HG03442 (cell line): ENCODE results near the gene GMFB.

Experiments
- ATAC-seq: cut with Tn5 transposase; IDR thresholded peaks from one replicate; pipeline ENCODE4 v1.9.1; 2021; ENCODE audit warnings: mild to moderate bottlenecking, moderate library complexity; ENCODE audit not compliant: unreplicated experiment

Gene GMFB

DNA sequence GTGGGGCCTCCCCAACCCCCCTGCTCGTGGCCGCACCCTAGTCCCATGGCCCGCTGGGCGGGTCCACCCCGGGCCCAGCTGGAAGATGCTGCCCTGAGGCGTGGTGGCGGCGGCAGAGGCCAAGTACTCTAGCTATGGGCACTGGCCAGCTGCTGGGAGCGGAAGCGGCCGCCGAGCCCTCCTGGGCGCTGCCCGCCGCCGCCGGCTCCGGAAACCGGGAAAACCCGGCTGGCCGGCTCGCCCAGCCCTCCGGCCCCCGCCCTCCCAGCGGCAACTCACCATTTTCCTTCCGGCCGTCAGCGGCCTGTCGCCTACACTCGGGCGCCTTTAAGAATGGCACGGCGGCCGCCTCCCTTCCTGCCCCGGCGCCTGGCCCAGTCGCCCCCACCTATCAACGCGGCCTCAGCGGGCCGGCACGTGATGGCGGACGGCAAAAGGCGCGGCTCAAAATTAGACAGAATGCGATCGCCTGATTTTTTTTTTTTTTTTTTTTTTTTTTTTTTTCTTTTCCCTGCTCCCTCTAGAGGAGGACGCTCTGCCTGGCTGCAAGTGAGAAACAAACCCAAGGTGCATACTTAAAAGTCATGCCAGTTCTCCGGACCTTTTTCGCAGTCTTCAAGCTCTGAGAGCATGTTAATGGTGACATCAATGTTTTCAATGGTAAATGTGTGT, at the start of gene GMFB:
Gene GMFB (minus strand): TSS at position 335 of the 672 bp plus-strand sequence. CDS start 53 bp downstream, at position 282.
- ATAC-seq: peak; percentile 89

DNA sequence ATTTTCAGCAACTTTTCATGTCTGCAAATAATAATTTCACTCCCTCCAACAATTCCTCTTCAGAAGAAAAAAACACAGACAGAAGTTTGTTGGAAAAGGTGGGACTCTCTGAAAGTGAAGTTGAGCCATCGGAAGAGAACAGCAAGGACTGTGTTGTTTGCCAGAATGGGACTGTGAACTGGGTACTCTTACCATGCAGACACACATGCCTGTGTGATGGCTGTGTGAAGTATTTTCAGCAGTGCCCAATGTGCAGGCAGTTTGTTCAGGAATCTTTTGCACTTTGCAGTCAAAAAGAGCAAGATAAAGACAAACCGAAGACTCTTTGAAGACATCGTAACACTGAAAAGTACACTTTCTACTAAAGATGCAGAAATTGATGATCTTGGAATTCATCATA, 49.3 kb upstream of the GMFB start:
- ATAC-seq: no peak

DNA sequence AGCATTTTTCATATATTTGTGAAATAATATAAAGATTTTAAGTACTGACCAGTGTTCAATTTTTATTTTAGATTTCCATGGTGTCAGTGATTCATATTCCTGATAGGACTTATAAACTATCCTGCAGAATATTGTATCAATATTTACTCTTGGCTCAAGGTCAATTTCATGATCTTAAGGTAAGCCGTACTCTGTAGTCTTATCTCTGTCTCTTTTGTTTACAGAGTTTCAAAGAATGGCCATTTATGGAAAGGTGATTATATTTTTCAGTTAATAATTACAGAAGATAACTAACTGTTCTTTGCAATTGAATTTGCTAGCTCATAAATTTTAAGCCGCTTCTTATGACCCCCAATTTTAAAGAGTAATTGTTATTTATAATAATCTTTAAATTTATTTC, 48.9 kb upstream of the GMFB start:
- no peak for ATAC-seq

- no peak for ATAC-seq
These were observed 46.9 kb upstream of the GMFB start for GRCh38 chr14:54535646-54536045.

GRCh38 chr14:54535126-54535525, 46.3 kb upstream of the GMFB start:
- ATAC-seq: no peak

DNA sequence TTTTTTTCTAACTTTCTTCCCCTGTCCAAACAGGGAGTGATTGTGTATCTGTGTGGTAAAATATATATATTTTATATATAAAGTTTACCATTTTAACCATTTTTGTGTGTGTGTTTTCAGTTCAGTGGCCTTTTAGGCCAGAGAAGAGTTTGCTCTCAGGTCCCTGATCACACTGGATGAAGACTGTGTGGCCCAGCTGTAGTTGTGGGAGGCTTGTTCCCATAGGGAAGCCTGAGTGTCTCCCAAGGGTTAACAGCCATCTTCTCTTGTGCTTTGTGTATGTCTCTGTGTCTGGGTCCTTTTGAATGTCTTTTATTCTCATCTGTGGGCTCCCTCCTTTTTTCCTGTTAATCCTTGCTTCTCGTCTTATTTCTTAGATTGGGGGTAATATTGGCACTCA, 44.3 kb upstream of the GMFB start:
- ATAC-seq: peak; percentile 14

DNA sequence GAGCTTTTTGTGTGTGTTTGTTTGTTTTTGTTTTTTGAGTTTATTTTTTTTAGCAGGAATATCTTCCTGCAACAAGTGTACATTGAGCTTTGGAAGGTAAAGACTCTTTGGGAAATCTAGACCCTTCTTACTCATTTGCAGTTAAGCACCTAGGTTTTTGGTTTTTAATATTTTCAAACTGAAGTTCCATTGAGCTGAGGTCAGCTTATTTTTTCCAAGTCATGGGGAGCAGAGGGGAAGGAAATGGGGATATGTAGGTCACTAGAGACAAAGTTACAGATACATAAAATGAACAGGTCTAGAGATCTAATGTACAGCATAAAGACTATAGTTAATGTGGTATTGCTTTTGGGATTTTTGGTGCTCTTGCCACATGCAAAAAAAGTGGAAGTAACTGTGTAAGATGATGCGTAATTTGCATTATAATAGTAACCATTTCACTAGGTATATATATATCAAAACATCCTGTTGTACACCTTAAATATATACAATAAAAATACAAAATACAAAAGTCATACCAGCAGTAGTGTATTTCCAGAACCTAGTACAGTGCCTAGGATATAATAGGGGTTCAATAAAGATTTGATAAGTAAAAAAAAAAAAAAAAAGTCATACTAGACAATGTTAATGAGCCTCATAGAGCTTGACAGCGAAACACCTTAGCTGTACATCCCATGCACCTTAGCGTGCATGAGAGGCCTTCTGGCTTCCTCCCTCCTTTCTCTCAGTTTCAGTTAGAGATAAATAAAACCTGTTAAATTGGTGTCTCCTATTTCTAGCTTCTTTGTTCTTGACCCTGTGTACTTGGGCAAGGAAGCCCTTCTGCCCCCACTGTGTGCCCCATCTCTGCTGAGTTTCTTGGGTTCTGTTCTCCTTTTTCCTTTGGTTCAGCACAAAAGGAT, 43.6 kb upstream of the GMFB start:
- ATAC-seq: peak; percentile 97

DNA sequence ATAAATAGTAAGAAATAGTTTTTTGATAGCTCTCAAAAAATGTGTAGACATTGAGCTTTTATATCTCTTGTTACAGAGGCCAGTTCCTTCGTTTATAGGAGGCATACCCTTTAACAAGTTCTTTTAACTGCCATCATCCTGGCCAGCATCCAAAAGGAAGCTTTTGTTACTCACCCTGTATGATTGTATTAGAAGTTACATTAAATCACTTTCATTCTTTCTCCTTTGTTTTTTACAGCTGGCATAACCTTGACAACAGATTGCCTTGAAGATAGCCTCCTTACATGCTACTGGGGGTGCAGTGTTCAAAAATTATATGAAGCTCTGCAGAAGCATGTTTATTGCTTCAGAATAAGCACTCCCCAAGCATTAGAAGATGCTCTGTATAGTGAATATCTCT, 41.0 kb upstream of the GMFB start:
- no peak for ATAC-seq

DNA sequence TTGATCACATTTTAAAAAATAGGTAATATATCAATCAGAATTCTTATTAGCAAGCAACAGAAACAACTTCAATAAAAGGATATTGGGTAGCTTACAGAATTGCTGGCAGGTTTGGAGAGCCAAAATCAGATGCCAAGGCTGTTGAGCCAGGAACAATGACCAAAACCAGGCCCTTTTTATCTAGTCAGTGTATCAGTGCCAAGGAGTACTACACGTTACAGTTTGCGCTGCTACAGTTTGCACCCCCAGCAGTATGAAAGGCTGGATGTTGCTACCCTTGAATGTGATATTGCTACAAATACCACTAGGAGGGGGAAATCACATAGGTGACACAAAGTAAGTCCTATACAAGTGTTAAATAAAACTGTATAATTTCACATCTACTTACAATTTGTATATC, 40.2 kb upstream of the GMFB start:
- no peak for ATAC-seq

DNA sequence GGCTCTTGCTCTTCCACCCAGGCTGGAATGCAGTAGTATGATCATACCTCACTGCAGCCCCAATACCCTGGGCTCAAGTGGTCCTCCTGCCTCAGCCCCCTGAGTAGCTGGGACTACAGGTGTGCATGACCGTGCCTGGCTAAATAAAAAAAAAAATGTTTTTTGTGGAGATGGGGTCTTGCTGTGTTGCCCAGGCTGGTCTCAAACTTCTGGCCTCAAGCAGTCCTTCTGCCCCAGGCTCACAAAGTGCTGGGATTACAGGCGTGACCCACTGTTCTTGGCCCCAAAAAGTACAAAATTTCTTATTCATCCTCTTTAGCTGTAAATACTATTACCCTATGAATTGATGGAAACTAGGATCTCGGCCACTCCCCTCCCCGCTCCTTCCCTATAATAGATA, 35.6 kb upstream of the GMFB start:
- no peak for ATAC-seq

DNA sequence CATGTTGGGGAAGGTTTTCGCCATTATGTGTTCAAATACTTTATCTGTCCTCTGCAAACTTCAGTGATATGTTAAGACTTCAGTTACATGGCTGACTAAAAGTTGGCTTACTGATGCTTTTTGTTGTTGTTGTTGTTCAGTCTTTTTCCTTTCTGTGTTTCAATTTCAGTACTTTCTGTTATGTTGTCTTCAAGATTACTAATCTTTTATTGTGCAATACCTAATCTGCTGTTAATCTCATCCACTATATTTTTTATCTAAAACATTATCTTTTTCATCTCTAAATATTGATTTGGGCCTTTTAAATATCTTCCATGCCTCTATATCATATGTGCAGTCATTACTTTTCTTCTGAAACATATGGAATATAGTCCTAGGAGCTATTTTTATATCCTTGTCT, 27.9 kb upstream of the GMFB start:
- no peak for ATAC-seq

DNA sequence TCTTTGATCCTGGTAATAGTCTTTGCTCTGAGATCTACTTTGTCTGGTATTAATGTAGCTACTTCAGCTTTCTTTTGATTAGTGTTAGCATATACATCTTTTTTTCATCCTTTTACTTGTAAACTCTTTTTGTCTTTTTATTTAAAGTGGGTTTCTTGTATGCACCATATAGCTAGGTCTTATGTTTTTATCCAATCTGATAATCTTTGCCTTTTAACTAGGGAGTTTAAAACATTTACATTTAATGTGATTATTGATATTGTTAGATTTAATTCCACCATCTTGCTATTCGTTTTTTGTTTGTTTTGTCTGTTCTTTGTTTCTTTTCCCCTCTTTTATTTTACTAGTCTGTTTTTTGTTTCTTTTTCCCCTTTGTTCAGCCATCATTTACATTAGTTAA, 26.9 kb upstream of the GMFB start:
- ATAC-seq: no peak

DNA sequence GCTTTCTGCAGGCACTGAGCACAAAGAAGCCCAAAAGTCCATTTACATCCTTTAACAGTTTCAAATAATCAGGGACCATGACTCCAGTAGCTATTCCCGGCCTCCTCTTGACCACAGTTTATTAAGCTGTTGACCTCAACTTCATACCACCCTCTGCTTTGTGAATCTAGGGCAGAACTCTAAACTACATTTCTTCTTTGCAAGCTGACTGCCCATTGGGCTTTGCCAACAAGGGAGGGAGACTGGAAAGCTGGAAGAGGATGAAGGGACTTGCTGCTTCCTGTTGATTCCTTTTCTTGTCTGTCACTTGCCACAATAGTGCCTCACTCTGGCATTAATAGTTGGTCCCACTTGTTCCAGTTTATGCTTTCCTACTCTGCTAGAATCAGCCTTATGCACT, 23.6 kb upstream of the GMFB start:
- ATAC-seq: no peak

GRCh38 chr14:54509546-54510501, 21.0 kb upstream of the GMFB start, which contains the start of gene CGRRF1:
TSS of gene CGRRF1 (plus strand) at chr14:54509906. CDS start at chr14:54509960, 54 bp downstream.
- peak; percentile 90 for ATAC-seq

- ATAC-seq: no peak
These were observed 14.7 kb upstream of the GMFB start for GRCh38 chr14:54503486-54503885.

GRCh38 chr14:54502602-54503001, 13.8 kb upstream of the GMFB start:
- ATAC-seq: no peak

DNA sequence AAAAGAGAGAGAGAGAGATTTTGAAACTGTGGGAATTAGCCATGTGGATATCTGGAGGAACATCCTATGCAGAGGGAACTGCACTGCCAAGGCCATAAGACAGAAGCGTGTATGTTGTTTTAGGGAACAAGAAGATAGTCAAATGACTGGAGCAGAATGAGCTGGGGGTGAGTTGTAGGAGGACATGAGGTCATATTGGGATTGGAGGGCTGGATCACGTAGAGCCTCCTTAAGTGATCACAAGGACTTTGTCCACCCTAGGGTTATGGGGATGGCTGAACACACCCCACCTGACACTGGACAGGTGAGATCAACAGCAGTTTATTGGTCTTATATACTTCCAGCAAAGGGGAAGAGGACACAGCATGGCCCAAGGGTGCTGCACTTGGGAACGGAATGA, 12.7 kb upstream of the GMFB start:
- no peak for ATAC-seq

DNA sequence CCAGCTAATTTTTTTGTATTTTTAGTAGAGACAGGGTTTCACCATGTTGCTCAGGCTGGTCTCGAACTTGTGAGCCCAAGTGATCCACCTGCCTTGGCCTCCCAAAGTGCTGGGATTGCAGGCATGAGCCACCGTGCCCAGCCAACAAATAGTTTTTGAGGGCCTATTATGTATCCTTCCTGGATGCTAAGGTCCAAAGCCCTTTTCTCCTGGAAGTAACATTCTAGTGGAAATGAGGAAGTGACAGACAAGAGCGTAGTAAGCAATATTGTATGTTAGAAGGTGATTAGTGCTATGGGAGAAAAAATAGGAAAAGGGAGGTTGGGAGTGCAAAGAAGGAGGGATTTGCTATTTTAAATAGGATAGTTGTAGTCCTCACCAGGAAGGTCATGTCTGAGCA, 12.0 kb upstream of the GMFB start:
- no peak for ATAC-seq

DNA sequence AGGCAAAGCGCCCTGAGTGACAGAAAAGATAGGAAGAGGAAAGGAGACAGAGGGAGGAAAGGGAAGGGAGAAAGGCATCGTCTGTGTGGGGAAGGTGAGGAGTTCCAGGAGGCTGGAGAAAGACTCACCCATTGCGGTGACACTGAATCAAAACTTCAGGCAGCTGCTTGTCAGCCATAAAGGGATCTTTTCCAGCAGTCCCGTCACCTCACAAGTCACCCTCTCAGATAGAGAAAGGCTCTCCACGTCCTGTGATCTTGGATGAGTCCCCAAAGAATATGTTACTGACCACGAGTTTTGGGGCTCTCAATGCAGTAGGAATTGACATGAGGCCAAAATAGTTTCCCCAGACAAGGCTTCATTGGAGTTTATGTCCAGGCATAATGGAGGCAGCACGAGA, 9.8 kb upstream of the GMFB start:
- no peak for ATAC-seq

DNA sequence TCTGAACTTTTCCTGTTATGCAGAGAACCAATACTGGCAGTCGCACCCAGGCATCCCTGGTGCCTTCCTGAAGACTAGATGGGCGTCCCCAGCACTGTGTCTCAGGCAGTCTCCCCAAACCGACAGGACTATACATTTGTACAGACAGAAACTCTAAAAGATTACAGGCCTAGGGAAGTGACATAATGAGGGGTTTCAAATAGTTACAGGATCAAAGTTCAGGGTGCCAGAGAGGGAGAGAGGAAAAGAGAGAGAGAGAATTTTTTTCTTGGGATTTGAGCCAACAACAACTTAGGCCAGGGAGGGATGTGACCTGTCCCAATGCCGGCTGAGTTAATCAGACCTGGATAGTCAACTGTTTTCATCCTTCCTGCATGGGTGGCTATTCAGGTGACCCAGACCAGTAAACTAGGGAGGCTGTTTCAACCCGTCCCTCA, 9.3 kb upstream of the GMFB start:
- ATAC-seq: no peak

DNA sequence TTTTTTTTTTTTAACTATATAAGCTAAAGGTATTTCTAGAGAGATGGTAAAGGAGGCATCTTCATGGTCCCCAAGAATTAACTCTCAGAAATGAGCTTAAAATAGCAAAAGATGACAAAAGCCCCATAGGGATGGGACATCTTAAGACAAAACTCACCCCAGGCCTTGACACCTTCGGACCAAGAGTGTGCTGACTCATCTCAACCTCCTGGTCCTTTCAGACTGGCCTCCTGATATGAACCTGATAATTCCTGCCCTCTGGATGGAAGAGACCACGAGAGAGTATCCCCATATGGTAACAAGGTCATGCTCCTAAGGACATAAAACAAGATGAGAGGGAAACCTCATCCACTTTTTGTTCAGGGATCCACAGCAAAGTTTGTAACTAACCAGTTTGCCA, 8.4 kb upstream of the GMFB start:
- no peak for ATAC-seq
